ENCODE results near the gene RCE1. TPM values are rescaled to one million over a fixed set of nuclear protein-coding genes. Genes with fewer than 3 reads are reported as not detected.

The RCE1 gene
- total RNA-seq, 4 donors from 2014 or later, result 32.2 to 54.4 (median 42.8) TPM

- Histone ChIP-seq H3K4me3 (no peak overlapping the region), H3K27ac (no peak overlapping the region), H3K4me1 (peaks cover 30% of the 10 kb centered on the region), H3K27me3 (no peaks in the 10 kb centered on the region), H3K36me3 (no peaks in the 10 kb centered on the region), H3K9me3 (no peaks in the 10 kb centered on the region)
- DNase-seq (ENCODE audit: low spot score in 2 of 2), result no peak
- TF ChIP-seq POLR2AphosphoS5 (IDR thresholded peaks at IDR 0.05), result no peak
- WGBS, result 65% methylated on average over 4 of the region's 4 CpGs
Measured at GRCh38 chr11:66885469-66885868, 42.2 kb downstream of the RCE1 start.

- WGBS, result 75% methylated on average over 11 of the region's 11 CpGs
- Histone ChIP-seq H3K27me3 (no peaks in the 10 kb centered on the region), H3K36me3 (no peaks in the 10 kb centered on the region), H3K27ac (no peak overlapping the region), H3K4me3 (no peak overlapping the region), H3K9me3 (no peaks in the 10 kb centered on the region), H3K4me1 (peaks cover 24% of the 10 kb centered on the region)
- no peak for DNase-seq (ENCODE audit: low spot score in 2 of 2)
- no peak for TF ChIP-seq POLR2A (IDR thresholded peaks at IDR 0.05)
- no peak for TF ChIP-seq POLR2AphosphoS5 (IDR thresholded peaks at IDR 0.05)
- TF ChIP-seq EP300 (IDR thresholded peaks at IDR 0.05), result no peak
- no peak for TF ChIP-seq CTCF (IDR thresholded peaks at IDR 0.05)
Measured at GRCh38 chr11:66885950-66886440, 42.8 kb downstream of the RCE1 start.

DNA sequence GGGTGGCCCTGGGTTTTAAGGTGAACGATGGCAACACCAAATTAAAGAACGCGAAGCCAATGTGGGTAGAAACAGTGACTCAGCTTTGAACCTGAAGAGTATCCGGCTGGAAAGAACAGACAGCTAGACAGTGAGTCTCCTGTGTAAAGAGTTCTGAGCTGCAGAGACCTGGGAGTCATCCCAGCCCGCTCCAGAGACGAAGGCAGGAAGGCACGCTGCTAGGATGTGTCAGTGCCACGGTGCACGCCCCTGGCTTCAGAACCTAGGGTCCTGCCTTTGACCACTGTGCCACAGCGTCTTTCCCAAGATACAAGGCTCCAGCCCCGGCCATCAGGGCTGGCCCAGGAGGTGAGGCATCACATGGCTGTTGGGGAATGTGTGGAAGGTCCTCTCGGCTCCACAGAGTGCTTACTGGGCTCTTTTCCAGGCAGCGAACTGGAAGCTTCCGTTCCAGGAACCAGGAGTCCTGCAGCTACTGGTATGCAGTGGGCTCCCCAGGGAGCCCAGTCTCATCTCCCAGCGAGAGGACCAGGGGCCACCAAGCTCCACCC, 43.5 kb downstream of the RCE1 start:
- no peaks in the 10 kb centered on the region for H3K36me3 ChIP-seq
- peaks cover 17% of the 10 kb centered on the region for H3K4me1 ChIP-seq
- WGBS, result 92% methylated on average over 14 of the region's 15 CpGs
- no peak for TF ChIP-seq CTCF (IDR thresholded peaks at IDR 0.05)
- TF ChIP-seq POLR2AphosphoS5 (IDR thresholded peaks at IDR 0.05), result no peak
- TF ChIP-seq POLR2A (IDR thresholded peaks at IDR 0.05), result no peak
- TF ChIP-seq EP300 (IDR thresholded peaks at IDR 0.05), result no peak
- no peak for DNase-seq (ENCODE audit: low spot score in 2 of 2)
- no peak overlapping the region for H3K27ac ChIP-seq
- no peaks in the 10 kb centered on the region for H3K27me3 ChIP-seq
- H3K4me3 ChIP-seq, result no peak overlapping the region
- H3K9me3 ChIP-seq, result no peaks in the 10 kb centered on the region

DNA sequence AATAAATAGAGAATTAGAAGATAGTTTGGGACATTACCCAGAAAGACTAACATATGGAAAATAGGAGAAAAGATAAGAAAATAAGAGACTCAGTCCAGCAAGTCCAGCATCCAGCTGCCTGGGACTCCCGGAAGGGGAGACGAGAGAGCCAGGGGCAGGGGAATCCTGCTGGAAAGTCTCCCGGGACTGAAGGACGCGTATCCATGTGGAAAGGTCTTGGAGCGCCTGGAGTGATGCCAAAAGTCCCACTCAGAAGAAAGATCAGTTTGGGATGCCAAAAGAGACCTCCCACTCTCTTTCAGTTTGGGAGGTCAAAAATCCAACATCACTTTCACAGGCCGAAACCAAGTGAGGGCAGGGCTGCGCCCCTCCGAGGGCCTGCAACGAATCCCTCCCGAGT, 44.3 kb downstream of the RCE1 start:
- H3K9me3 ChIP-seq, result no peaks in the 10 kb centered on the region
- no peaks in the 10 kb centered on the region for H3K27me3 ChIP-seq
- WGBS, result 86% methylated on average over 10 of the region's 11 CpGs
- no peak overlapping the region for H3K4me3 ChIP-seq
- TF ChIP-seq POLR2AphosphoS5 (IDR thresholded peaks at IDR 0.05), result no peak
- TF ChIP-seq CTCF (IDR thresholded peaks at IDR 0.05), result no peak
- TF ChIP-seq POLR2A (IDR thresholded peaks at IDR 0.05), result no peak
- no peak for TF ChIP-seq EP300 (IDR thresholded peaks at IDR 0.05)
- peaks cover 19% of the 10 kb centered on the region for H3K4me1 ChIP-seq
- no peaks in the 10 kb centered on the region for H3K36me3 ChIP-seq
- no peak for DNase-seq (ENCODE audit: low spot score in 2 of 2)
- H3K27ac ChIP-seq, result no peak overlapping the region

DNA sequence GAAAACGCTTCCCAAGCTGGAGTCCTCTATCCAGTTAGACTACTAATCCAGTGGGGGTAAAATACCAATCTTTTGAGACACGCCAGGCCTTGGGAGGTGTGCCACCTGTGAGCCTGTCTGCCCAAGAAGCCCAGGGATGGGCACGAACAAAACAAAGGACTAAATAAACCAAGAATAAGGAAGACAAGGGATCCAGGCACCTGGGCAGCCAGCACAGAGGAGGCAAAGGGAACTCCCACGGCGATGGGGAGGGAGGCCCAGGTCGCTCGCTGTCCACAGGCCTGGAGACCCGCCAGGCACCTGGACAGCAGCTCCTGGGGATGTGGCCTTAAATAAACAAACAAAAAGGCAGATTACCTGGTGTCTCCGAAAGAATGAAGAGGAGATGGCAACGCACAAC, 45.0 kb downstream of the RCE1 start:
- H3K36me3 ChIP-seq, result no peaks in the 10 kb centered on the region
- 89% methylated on average over 10 of the region's 10 CpGs for WGBS
- H3K27me3 ChIP-seq, result no peaks in the 10 kb centered on the region
- H3K27ac ChIP-seq, result no peak overlapping the region
- H3K4me3 ChIP-seq, result no peak overlapping the region
- DNase-seq (ENCODE audit: low spot score in 2 of 2), result no peak
- H3K4me1 ChIP-seq, result peaks cover 13% of the 10 kb centered on the region
- H3K9me3 ChIP-seq, result no peaks in the 10 kb centered on the region
- no peak for TF ChIP-seq CTCF (IDR thresholded peaks at IDR 0.05)
- TF ChIP-seq POLR2A (IDR thresholded peaks at IDR 0.05), result no peak
- TF ChIP-seq EP300 (IDR thresholded peaks at IDR 0.05), result no peak
- no peak for TF ChIP-seq POLR2AphosphoS5 (IDR thresholded peaks at IDR 0.05)

DNA sequence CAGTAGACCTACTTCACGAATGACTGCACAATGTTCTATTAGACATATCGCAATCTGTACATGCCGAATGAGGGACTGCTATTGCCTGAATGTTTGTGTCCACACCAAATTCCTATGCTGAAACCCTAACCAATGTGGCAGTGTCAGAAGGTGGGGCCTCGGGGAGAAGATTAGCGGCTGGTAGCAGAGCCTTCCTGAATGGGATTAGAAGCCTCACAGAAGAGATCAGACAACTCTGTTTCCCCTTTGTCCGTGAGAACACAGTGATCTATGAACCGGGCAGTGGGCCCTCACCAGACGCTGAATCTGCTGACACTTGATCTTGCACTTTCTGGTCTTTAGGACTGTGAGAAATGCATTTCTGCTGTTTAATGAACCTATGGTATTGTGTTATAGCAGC, 46.7 kb downstream of the RCE1 start:
- Histone ChIP-seq H3K4me1 (peaks cover 9% of the 10 kb centered on the region), H3K27ac (no peak overlapping the region), H3K27me3 (no peaks in the 10 kb centered on the region), H3K36me3 (no peaks in the 10 kb centered on the region), H3K9me3 (no peaks in the 10 kb centered on the region), H3K4me3 (no peak overlapping the region)
- 86% methylated on average over 8 of the region's 8 CpGs for WGBS
- DNase-seq (ENCODE audit: low spot score in 2 of 2), result no peak
- TF ChIP-seq POLR2AphosphoS5 (IDR thresholded peaks at IDR 0.05) (no peak), EP300 (IDR thresholded peaks at IDR 0.05) (no peak), CTCF (IDR thresholded peaks at IDR 0.05) (no peak), POLR2A (IDR thresholded peaks at IDR 0.05) (no peak)

Measured in suprapubic skin (tissue), 4 donors.